ENCODE measurements around the gene TPT1.

- no peak for TF ChIP-seq CTCF (IDR thresholded peaks at IDR 0.05; ENCODE audit: borderline replicate concordance, extremely low read depth, low read length, poor library complexity, severe bottlenecking)
- TF ChIP-seq EZH2 (IDR thresholded peaks at IDR 0.05; ENCODE audit: borderline replicate concordance, low read depth, low read length, severe bottlenecking) = no peak
Measured at GRCh38 chr13:45350152-45350551, 9.2 kb upstream of the TPT1 start.

All from DND-41 (cell line).